Astrocyte (in vitro differentiated cells and primary cell): ENCODE results near the gene ZC4H2. TPM values are rescaled to one million over a fixed set of nuclear protein-coding genes. Genes with fewer than 3 reads are reported as not detected.
"Not testable (repeated sequence)": the region's sequence is repeated elsewhere in the genome, so short reads cannot be mapped to it uniquely, and the experiment has no call there.

Experiments
- DNase-seq: peaks from one replicate; pipeline ENCODE4 v3.0.0-alpha.2; 2010; ENCODE audit warnings: low read depth
- FAIRE-seq: peaks from 2 replicates; lab custom pipeline; 2011; peaks lifted over from hg19 to GRCh38; lab: Jason Lieb, UNC
- H2AFZ ChIP-seq: 2 replicates; pipeline ENCODE4 v1.6.0; 2012; ENCODE audit warnings: low read depth, low read length, inconsistent platforms
- H3K27ac ChIP-seq: 2 replicates; pipeline ENCODE4 v1.5.1; 2011; ENCODE audit warnings: low read depth, low read length, inconsistent platforms
- H3K27me3 ChIP-seq: 2 replicates; pipeline ENCODE4 v1.6.0; 2011; ENCODE audit warnings: low read length, inconsistent platforms; ENCODE audit not compliant: insufficient read depth
- H3K36me3 ChIP-seq: 2 replicates; pipeline ENCODE4 v1.5.1; 2011; ENCODE audit warnings: low read length, inconsistent platforms; ENCODE audit not compliant: insufficient read depth
- H3K4me1 ChIP-seq: 2 replicates; pipeline ENCODE4 v1.5.1; 2011; ENCODE audit warnings: low read length, inconsistent platforms; ENCODE audit not compliant: insufficient read depth
- H3K4me2 ChIP-seq: 2 replicates; pipeline ENCODE4 v1.6.0; 2012; ENCODE audit warnings: low read length, inconsistent platforms
- H3K4me3 ChIP-seq: 2 replicates; pipeline ENCODE4 v1.5.1; 2011; ENCODE audit warnings: low read depth, mild to moderate bottlenecking, low read length, inconsistent platforms; ENCODE audit not compliant: insufficient read depth
- H3K79me2 ChIP-seq: 2 replicates; pipeline ENCODE4 v1.6.0; 2012; ENCODE audit warnings: mild to moderate bottlenecking, low read length, inconsistent platforms; ENCODE audit not compliant: insufficient read depth
- H3K9ac ChIP-seq: 2 replicates; pipeline ENCODE4 v1.6.0; 2012; ENCODE audit warnings: mild to moderate bottlenecking, low read length, inconsistent platforms
- H3K9me3 ChIP-seq: 2 replicates; pipeline ENCODE4 v1.5.1; 2012; ENCODE audit warnings: low read depth, mild to moderate bottlenecking, low read length, inconsistent platforms; ENCODE audit not compliant: insufficient read depth
- H4K20me1 ChIP-seq: 2 replicates; pipeline ENCODE4 v1.6.0; 2012; ENCODE audit warnings: low read length, inconsistent platforms; ENCODE audit not compliant: insufficient read depth
- H3K27ac Mint-ChIP-seq: one replicate; pipeline ENCODE4 v1.8.0; 2021; ENCODE audit warnings: mild to moderate bottlenecking, mixed read lengths; ENCODE audit not compliant: unreplicated experiment
- H3K27me3 Mint-ChIP-seq: one replicate; pipeline ENCODE4 v1.8.0; 2021; ENCODE audit warnings: low read depth, mixed read lengths; ENCODE audit not compliant: unreplicated experiment
- H3K36me3 Mint-ChIP-seq: one replicate; pipeline ENCODE4 v1.8.0; 2021; ENCODE audit warnings: low read depth, mixed read lengths; ENCODE audit not compliant: unreplicated experiment
- H3K4me1 Mint-ChIP-seq: one replicate; pipeline ENCODE4 v1.8.0; 2021; ENCODE audit warnings: low read depth, mixed read lengths; ENCODE audit not compliant: unreplicated experiment
- H3K4me3 Mint-ChIP-seq: one replicate; pipeline ENCODE4 v1.8.0; 2021; ENCODE audit warnings: mild to moderate bottlenecking, moderate library complexity, mixed read lengths; ENCODE audit not compliant: unreplicated experiment
- H3K9me3 Mint-ChIP-seq: one replicate; pipeline ENCODE4 v1.8.0; 2021; ENCODE audit warnings: mild to moderate bottlenecking, mixed read lengths; ENCODE audit not compliant: unreplicated experiment
- CTCF ChIP-seq: IDR thresholded peaks from 2 replicates; pipeline ENCODE4 v1.5.1; 2011; ENCODE audit warnings: low read depth, mild to moderate bottlenecking, inconsistent platforms, low read length, moderate library complexity; ENCODE audit not compliant: insufficient read depth
- EZH2 ChIP-seq: IDR thresholded peaks from 2 replicates; pipeline ENCODE4 v1.6.1; 2012; ENCODE audit warnings: mild to moderate bottlenecking, low read length, inconsistent platforms; ENCODE audit not compliant: insufficient read depth
- total RNA-seq: library from RNA; stranded (reverse); gene quantifications from 2 replicates; pipeline ENCODE4 v1.2.1, GENCODE V29; 2021

Gene ZC4H2
- total RNA-seq, 1 donor from 2014 or later: 18.7 TPM

- no peaks in the 10 kb centered on the region for H3K36me3 Mint-ChIP-seq
- H3K36me3 ChIP-seq: no peaks in the 10 kb centered on the region
- no peak overlapping the region for H3K27ac ChIP-seq
- no peaks in the 10 kb centered on the region for H3K27me3 Mint-ChIP-seq
- H3K27me3 ChIP-seq: no peaks in the 10 kb centered on the region
- H3K4me3 Mint-ChIP-seq: no peak overlapping the region
- no peaks in the 10 kb centered on the region for H3K4me1 Mint-ChIP-seq
- no peaks in the 10 kb centered on the region for H3K9me3 Mint-ChIP-seq
- H3K9me3 ChIP-seq: no peaks in the 10 kb centered on the region
- no peak overlapping the region for H3K27ac Mint-ChIP-seq
- no peak overlapping the region for H2AFZ ChIP-seq
- DNase-seq (no peak), FAIRE-seq (no peak)
- no peaks in the 10 kb centered on the region for H3K4me1 ChIP-seq
- no peak for TF ChIP-seq EZH2
- no peak for TF ChIP-seq CTCF
- H3K4me2 ChIP-seq: no peak overlapping the region
- no peak overlapping the region for H3K4me3 ChIP-seq
- H3K79me2 ChIP-seq: no peaks in the 10 kb centered on the region
- no peaks in the 10 kb centered on the region for H4K20me1 ChIP-seq
- no peak overlapping the region for H3K9ac ChIP-seq
Measured at GRCh38 chrX:65014230-65014629, 38.0 kb upstream of the ZC4H2 start.

- TF ChIP-seq EZH2 (no peak), CTCF (no peak)
- no peaks in the 10 kb centered on the region for H3K79me2 ChIP-seq
- no peak overlapping the region for H3K9ac ChIP-seq
- no peaks in the 10 kb centered on the region for H3K36me3 Mint-ChIP-seq
- peaks cover 2% of the 10 kb centered on the region for H3K9me3 Mint-ChIP-seq
- no peaks in the 10 kb centered on the region for H3K27me3 Mint-ChIP-seq
- H3K9me3 ChIP-seq: no peaks in the 10 kb centered on the region
- H3K36me3 ChIP-seq: no peaks in the 10 kb centered on the region
- no peaks in the 10 kb centered on the region for H3K4me1 ChIP-seq
- no peak overlapping the region for H3K27ac ChIP-seq
- no peak for DNase-seq
- H4K20me1 ChIP-seq: no peaks in the 10 kb centered on the region
- no peaks in the 10 kb centered on the region for H3K4me1 Mint-ChIP-seq
- FAIRE-seq: peak; percentile 77
- no peak overlapping the region for H3K27ac Mint-ChIP-seq
- H3K4me2 ChIP-seq: no peak overlapping the region
- no peak overlapping the region for H3K4me3 ChIP-seq
- no peaks in the 10 kb centered on the region for H3K27me3 ChIP-seq
- H3K4me3 Mint-ChIP-seq: no peak overlapping the region
- no peak overlapping the region for H2AFZ ChIP-seq
Measured at GRCh38 chrX:65009459-65009858, 33.2 kb upstream of the ZC4H2 start.

DNA sequence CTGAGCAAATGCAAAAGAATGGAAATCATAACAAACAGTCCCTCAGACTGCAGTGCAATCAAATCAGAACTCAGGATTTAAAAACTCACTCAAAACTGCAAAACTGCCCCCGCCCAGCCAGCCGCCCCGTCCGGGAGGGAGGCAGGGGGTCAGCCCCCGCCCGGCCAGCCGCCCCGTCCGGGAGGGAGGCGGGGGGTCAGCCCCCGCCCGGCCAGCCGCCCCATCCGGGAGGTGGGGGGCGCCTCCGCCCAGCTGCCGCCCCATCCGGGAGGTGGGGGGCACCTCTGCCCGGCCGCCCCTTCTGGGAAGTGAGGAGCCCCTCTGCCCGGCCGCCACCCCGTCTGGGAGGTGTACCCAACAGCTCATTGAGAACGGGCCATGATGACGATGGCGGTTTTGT, 26.0 kb upstream of the ZC4H2 start:
- not testable (repeated sequence) for DNase-seq, H3K4me1 ChIP-seq, FAIRE-seq, H2AFZ ChIP-seq, H3K4me1 Mint-ChIP-seq, H3K27ac Mint-ChIP-seq, H3K79me2 ChIP-seq, H3K9me3 Mint-ChIP-seq, H3K27me3 Mint-ChIP-seq, H3K9ac ChIP-seq, H3K36me3 Mint-ChIP-seq, H3K36me3 ChIP-seq, H3K4me3 ChIP-seq, H3K4me3 Mint-ChIP-seq, H3K27ac ChIP-seq, H4K20me1 ChIP-seq, H3K9me3 ChIP-seq, H3K27me3 ChIP-seq, H3K4me2 ChIP-seq
